Endothelial cell of umbilical vein (primary cell): Measurements from ENCODE around the gene NFIC. TPM values are rescaled to one million over a fixed set of nuclear protein-coding genes. Genes with fewer than 3 reads are reported as not detected.

ENCODE experiments used
- BruUV-seq: library from RNA; stranded (reverse); fragments of 400-500 nt; replicated peaks from 2 replicates; lab custom pipeline; 2021; lab: Mats Ljungman, UMichigan
- CTCF ChIA-PET: fragments of 300-600, 350-600 bp; sonication (Branson Sonifier 250); formaldehyde crosslinking; loops from one replicate; lab custom pipeline; 2021; ENCODE audit warnings: antibody characterized with exemption, inconsistent platforms; lab: Charles Lee
- POLR2A ChIA-PET: fragments of 300-600, 350-600 bp; sonication (Branson Sonifier 250); formaldehyde crosslinking; loops from one replicate; lab custom pipeline; 2021; ENCODE audit warnings: antibody characterized with exemption, inconsistent platforms; lab: Charles Lee
- DNase-seq: peaks from one replicate; pipeline ENCODE4 v3.0.0-alpha.2; 2011; ENCODE audit warnings: low read depth, low spot score
- FAIRE-seq: peaks from 2 replicates; lab custom pipeline; 2011; peaks lifted over from hg19 to GRCh38; lab: Jason Lieb, UNC
- H2AFZ ChIP-seq: 2 replicates; pipeline ENCODE4 v1.6.0; 2012; ENCODE audit warnings: low read depth, low read length, control low read depth, inconsistent platforms
- H3K27ac ChIP-seq: 2 replicates; pipeline ENCODE4 v1.5.1; 2011; ENCODE audit warnings: low read depth, mild to moderate bottlenecking, control low read depth, low read length, moderate library complexity; ENCODE audit not compliant: insufficient read depth
- H3K27me3 ChIP-seq, 2 experiments: 2 replicates each; pipeline versions ENCODE4 v1.6.0 to v1.6.1; 2011; ENCODE audit warnings: low read length in 2 of 2, mixed read lengths in 1 of 2; ENCODE audit not compliant: control insufficient read depth in 2 of 2, insufficient read depth in 2 of 2
- H3K36me3 ChIP-seq, 2 experiments: 2 replicates in 1 of 2; 3 replicates in 1 of 2; pipeline ENCODE4 v1.5.1; 2011; ENCODE audit warnings: low read length in 2 of 2, mild to moderate bottlenecking in 1 of 2, moderate library complexity in 1 of 2; ENCODE audit not compliant: control insufficient read depth in 2 of 2, insufficient read depth in 2 of 2; ENCODE audit errors: extremely low read depth in 1 of 2
- H3K4me1 ChIP-seq: 3 replicates; pipeline ENCODE4 v1.5.1; 2011; ENCODE audit warnings: mild to moderate bottlenecking, low read length; ENCODE audit not compliant: control insufficient read depth, insufficient read depth; ENCODE audit errors: extremely low read depth
- H3K4me2 ChIP-seq: 2 replicates; pipeline ENCODE4 v1.6.1; 2011; ENCODE audit warnings: low read length, control low read depth, mixed read lengths; ENCODE audit not compliant: insufficient read depth
- H3K4me3 ChIP-seq, 3 experiments: fragments of 200-600 bp in 1 of 3; sonication (generic), shearing (Covaris generic) in 1 of 3; replicated peaks in 1 of 3; 2 replicates each; pipeline ENCODE4 v1.5.1; 2011 to 2016; ENCODE audit warnings: control low read depth in 3 of 3, low read length in 3 of 3, mild to moderate bottlenecking in 2 of 3, inconsistent platforms in 1 of 3, low read depth in 1 of 3, moderate library complexity in 1 of 3; ENCODE audit not compliant: insufficient read depth in 1 of 3
- H3K79me2 ChIP-seq: 2 replicates; pipeline ENCODE4 v1.6.0; 2012; ENCODE audit warnings: low read length, inconsistent platforms; ENCODE audit not compliant: control insufficient read depth, insufficient read depth
- H3K9ac ChIP-seq: replicated peaks from 2 replicates; pipeline ENCODE3; 2011; ENCODE audit warnings: low read length, control low read depth; ENCODE audit not compliant: insufficient read depth; ENCODE audit errors: extremely low read depth
- H3K9me1 ChIP-seq: replicated peaks from 3 replicates; pipeline ENCODE4 v1.6.0; 2011; ENCODE audit warnings: mild to moderate bottlenecking, low read length; ENCODE audit not compliant: control insufficient read depth, insufficient read depth; ENCODE audit errors: extremely low read depth
- H3K9me3 ChIP-seq: replicated peaks from 2 replicates; pipeline ENCODE4 v1.5.1; 2012; ENCODE audit warnings: low read length, inconsistent platforms; ENCODE audit not compliant: control insufficient read depth, insufficient read depth
- H4K20me1 ChIP-seq: replicated peaks from 2 replicates; pipeline ENCODE3; 2011; ENCODE audit warnings: mild to moderate bottlenecking, low read length; ENCODE audit not compliant: control insufficient read depth, insufficient read depth; ENCODE audit errors: extremely low read depth
- FOS ChIP-seq: IDR thresholded peaks from 2 replicates; pipeline ENCODE4 v1.6.1; 2011; ENCODE audit warnings: mild to moderate bottlenecking, low read length, moderate library complexity, borderline replicate concordance; ENCODE audit not compliant: insufficient read depth
- GATA2 ChIP-seq: IDR thresholded peaks from 2 replicates; pipeline ENCODE4 v1.7.0; 2011; ENCODE audit warnings: low read depth, mild to moderate bottlenecking, moderate library complexity, mixed read lengths, low read length; ENCODE audit not compliant: insufficient read length, insufficient read depth
- JUN ChIP-seq: IDR thresholded peaks from 2 replicates; pipeline ENCODE4 v1.6.1; 2011; ENCODE audit warnings: borderline replicate concordance, low read depth; ENCODE audit not compliant: insufficient read length, insufficient read depth
- MYC ChIP-seq: IDR thresholded peaks from one replicate; pipeline ENCODE4 v1.6.1; 2011; ENCODE audit warnings: mild to moderate bottlenecking, low read depth, low read length
- POLR2A ChIP-seq: IDR thresholded peaks from 2 replicates; pipeline ENCODE4 v1.6.1; 2012; ENCODE audit warnings: low read depth, mild to moderate bottlenecking, control low read depth, low read length
- POLR2AphosphoS5 ChIP-seq: IDR thresholded peaks from 2 replicates; pipeline ENCODE4 v1.6.1; 2012; ENCODE audit warnings: low read depth, mild to moderate bottlenecking, control low read depth, low read length, moderate library complexity; ENCODE audit not compliant: insufficient read depth
- dilution Hi-C: fragments of 300-500 bp; cut with MboI; formaldehyde crosslinking; loops from one replicate; pipeline ENCODE4 v1.15.0; 2019; ENCODE audit warnings: low sequenced_read_pairs; ENCODE audit not compliant: extremely low pct_ligation_motif_present
- intact Hi-C: fragments of 100-400 bp; cut with micrococcal nuclease; formaldehyde crosslinking; loops from one replicate; pipeline ENCODE4 v1.10.0; 2022
- polyA plus RNA-seq, 4 experiments: library from polyadenylated mRNA; depleted of rRNA in 3 of 4; stranded (reverse) in 3 of 4; unstranded in 1 of 4; fragments of >200 nt; gene quantifications; 2 replicates each; pipeline versions ENCODE4 v1.2.1 to v1.2.3, GENCODE V29; 2011 to 2012; ENCODE audit warnings: missing spikeins in 1 of 4
- total RNA-seq: library from RNA; stranded (reverse); gene quantifications from 2 replicates; pipeline ENCODE4 v1.2.3, GENCODE V29; 2021
- TF ChIP-seq, protein P1 (sequence below), 2 donors: IDR thresholded peaks; 1 replicate in 1 of 2; 2 replicates in 1 of 2; pipeline ENCODE4 v1.5.1; 2011; ENCODE audit warnings: low read length in 2 of 2, mild to moderate bottlenecking in 2 of 2, moderate library complexity in 2 of 2, control low read depth in 1 of 2, inconsistent platforms in 1 of 2, low read depth in 1 of 2; ENCODE audit not compliant: insufficient read depth in 1 of 2; ENCODE audit errors: extremely low read depth in 1 of 2

NFIC gene
- total and polyA plus RNA-seq, 2 donors (not counting 3 experiments of a cell fraction or from before 2014, with no cell fraction given), result 11.4 to 133 TPM

DNA sequence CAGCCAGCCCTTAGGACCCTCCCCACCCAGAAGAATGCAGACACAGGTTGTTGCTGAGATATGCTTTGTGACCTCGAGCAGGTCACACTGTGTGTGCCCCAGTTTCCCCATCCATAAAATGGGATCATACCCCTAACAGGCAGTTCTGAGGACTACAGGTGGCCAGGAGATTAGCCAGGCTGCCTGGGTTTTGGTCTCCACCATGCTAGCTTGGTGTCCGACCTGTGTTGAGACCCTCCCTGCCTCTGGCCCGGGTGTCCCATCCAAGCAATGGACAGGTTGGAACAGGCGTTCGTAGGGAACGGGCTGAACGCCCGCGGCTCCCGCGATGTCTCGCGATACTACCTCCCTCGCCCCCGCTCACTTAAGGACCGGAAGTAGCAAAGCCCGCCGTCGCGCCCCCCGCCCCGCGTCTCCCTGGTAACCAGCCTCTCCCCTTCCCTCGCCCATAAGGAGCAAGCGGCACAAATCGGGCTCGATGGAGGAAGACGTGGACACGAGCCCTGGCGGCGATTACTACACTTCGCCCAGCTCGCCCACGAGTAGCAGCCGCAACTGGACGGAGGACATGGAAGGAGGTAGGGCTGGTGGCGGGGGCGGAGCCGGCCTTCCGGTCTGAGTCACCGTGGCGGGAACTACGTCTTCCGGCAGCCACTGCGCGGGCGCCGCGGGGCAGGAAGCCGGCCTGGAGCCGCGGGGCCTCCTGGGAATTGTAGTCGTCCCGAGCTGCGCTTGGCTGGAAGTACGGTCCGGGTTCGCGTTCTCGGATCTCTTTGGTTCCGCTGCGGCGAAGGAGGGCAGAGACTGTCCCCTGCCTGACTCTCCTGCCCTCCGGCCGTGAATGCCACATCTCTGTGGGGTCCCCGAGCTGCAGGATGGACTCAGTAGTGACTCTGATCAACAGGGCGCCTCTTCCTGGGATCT, 68.5 kb downstream of the NFIC start:
- peak overlapping the region in 2 of 3 experiments; percentile 42 to 51 for H3K4me3 ChIP-seq
- CTCF ChIA-PET, result interaction anchor here (0.8 to 0.9 kb wide), 3 partner anchors 12 to 50 kb away, joined by 3 to 4 read pairs (median 3); no protein-coding TSS in a partner anchor
- no peaks in the 10 kb centered on the region for H3K9me3 ChIP-seq
- H3K9ac ChIP-seq, result peak overlapping the region; percentile 73
- dilution Hi-C loops, result no loop called here
- H3K36me3 ChIP-seq, result peaks cover 4 to 10% of the 10 kb centered on the region in 2 experiments
- H3K4me2 ChIP-seq, result peak overlapping the region; percentile 67
- H3K9me1 ChIP-seq, result no peaks in the 10 kb centered on the region
- FAIRE-seq (peak; percentile 96), DNase-seq (peak; percentile 97)
- no peaks in the 10 kb centered on the region for H4K20me1 ChIP-seq
- H3K4me1 ChIP-seq, result peaks cover 16% of the 10 kb centered on the region
- BruUV-seq, result TSS peak; percentile 97
- intact Hi-C loops, result loop anchor here (1.0 kb wide), 2 partner anchors 16 to 24 kb away; no protein-coding TSS in a partner anchor
- H3K27me3 ChIP-seq, result no peaks in the 10 kb centered on the region
- peak overlapping the region; percentile 42 for H2AFZ ChIP-seq
- peak overlapping the region; percentile 74 for H3K27ac ChIP-seq
- H3K79me2 ChIP-seq, result peaks cover 9% of the 10 kb centered on the region
- TF ChIP-seq FOS (peak; percentile 96), GATA2 (no peak), POLR2AphosphoS5 (peak; percentile 94), JUN (peak; percentile 47), POLR2A (peak; percentile 83)
- POLR2A ChIA-PET, result no interaction called here

DNA sequence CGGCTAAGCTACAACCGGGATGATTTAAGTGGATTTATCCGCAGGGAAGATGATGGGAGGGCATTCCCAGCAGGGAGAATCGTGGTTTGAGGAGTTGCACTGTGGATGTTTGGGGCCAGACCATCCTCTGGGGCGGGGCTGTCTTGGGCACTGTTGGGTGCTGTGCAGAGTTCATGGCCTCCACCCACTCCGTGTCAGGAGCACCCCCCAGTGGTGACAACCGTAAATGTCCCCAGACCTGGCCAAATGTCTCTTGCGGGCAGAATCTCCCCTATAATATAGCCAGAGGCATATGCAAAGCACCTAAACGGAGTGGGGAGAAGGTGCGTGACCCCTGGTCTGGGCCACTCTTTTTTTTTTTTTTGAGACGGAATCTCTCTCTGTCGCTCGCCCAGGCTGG, 73.7 kb downstream of the NFIC start:
- Histone ChIP-seq H3K4me3 (no peak overlapping the region), H3K9me1 (no peaks in the 10 kb centered on the region), H3K27me3 (no peaks in the 10 kb centered on the region), H3K9ac (no peak overlapping the region), H3K79me2 (peaks cover 8% of the 10 kb centered on the region), H3K4me2 (no peak overlapping the region), H3K36me3 (peaks cover 0 to 11% of the 10 kb centered on the region in 2 experiments), H3K9me3 (no peaks in the 10 kb centered on the region), H3K27ac (no peak overlapping the region), H3K4me1 (peaks cover 25% of the 10 kb centered on the region), H2AFZ (no peak overlapping the region), H4K20me1 (no peaks in the 10 kb centered on the region)
- TF ChIP-seq MYC, result no peak
- TF ChIP-seq, protein P1, sequence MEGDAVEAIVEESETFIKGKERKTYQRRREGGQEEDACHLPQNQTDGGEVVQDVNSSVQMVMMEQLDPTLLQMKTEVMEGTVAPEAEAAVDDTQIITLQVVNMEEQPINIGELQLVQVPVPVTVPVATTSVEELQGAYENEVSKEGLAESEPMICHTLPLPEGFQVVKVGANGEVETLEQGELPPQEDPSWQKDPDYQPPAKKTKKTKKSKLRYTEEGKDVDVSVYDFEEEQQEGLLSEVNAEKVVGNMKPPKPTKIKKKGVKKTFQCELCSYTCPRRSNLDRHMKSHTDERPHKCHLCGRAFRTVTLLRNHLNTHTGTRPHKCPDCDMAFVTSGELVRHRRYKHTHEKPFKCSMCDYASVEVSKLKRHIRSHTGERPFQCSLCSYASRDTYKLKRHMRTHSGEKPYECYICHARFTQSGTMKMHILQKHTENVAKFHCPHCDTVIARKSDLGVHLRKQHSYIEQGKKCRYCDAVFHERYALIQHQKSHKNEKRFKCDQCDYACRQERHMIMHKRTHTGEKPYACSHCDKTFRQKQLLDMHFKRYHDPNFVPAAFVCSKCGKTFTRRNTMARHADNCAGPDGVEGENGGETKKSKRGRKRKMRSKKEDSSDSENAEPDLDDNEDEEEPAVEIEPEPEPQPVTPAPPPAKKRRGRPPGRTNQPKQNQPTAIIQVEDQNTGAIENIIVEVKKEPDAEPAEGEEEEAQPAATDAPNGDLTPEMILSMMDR (IDR thresholded peaks at IDR 0.05; ENCODE audit: extremely low read depth in 1 of 2, insufficient read depth in 1 of 2, low read depth in 1 of 2, low read length in 2 of 2), result peak; percentile 36 to 45
- intact Hi-C loops (no loop called here), dilution Hi-C loops (no loop called here)
- DNase-seq (no peak), FAIRE-seq (no peak)
- CTCF ChIA-PET, result interaction anchor here (0.7 to 1.0 kb wide), 3 partner anchors 9 to 30 kb away, joined by 3 to 5 read pairs (median 3); no protein-coding TSS in a partner anchor
- no TSS peak for BruUV-seq
- POLR2A ChIA-PET, result no interaction called here
